K562 (cell line): ENCODE measurements around the gene SPON1. TPM values are rescaled to one million over a fixed set of nuclear protein-coding genes. Genes with fewer than 3 reads are reported as not detected.

ENCODE experiments used
- ATAC-seq: fragments of 200-7000 bp; cut with Tn5 transposase; 3 replicates; pipeline ENCODE4 v1.9.1; 2020; ENCODE audit warnings: moderate library complexity
- BruUV-seq: library from RNA; stranded (reverse); fragments of 400-500 nt; replicated peaks from 2 replicates; lab custom pipeline; 2021; lab: Mats Ljungman, UMichigan
- CTCF ChIA-PET: fragments of 300-600 bp; formaldehyde crosslinking; extraction: SDS; loops from one replicate; lab custom pipeline; 2021; ENCODE audit warnings: low intra/inter-chr PET ratio; lab: Yijun Ruan, JAX
- POLR2A ChIA-PET: fragments of 300-600, 350-650 bp; sonication (Branson Sonifier 250); formaldehyde crosslinking; extraction: SDS; loops from one replicate; lab custom pipeline; 2021; ENCODE audit warnings: antibody characterized with exemption, inconsistent platforms; lab: Yijun Ruan, JAX
- DNase-seq, 4 experiments: peaks; one replicate each; pipeline versions ENCODE4 v3.0.0 to v3.0.0-alpha.2; 2011 to 2018; ENCODE audit warnings: low spot score in 3 of 4, mixed read lengths in 3 of 4; ENCODE audit errors: extremely low read depth in 1 of 4
- FAIRE-seq: peaks from 2 replicates; lab custom pipeline; 2011; peaks lifted over from hg19 to GRCh38; lab: Jason Lieb, UNC
- H2AFZ ChIP-seq: 2 replicates; pipeline ENCODE4 v1.6.0; 2011; ENCODE audit warnings: low read depth, low read length, control low read depth, inconsistent platforms
- H3K27ac ChIP-seq: fragments of 200-600 bp; 3 replicates; pipeline ENCODE4 v1.8.0; 2011; ENCODE audit warnings: low read depth, mild to moderate bottlenecking, control low read depth, inconsistent platforms, low read length, moderate library complexity, mixed read lengths; ENCODE audit errors: extremely low read depth
- H3K27me3 ChIP-seq, 2 experiments: fragments of 300-600 bp in 1 of 2; 2 replicates in 1 of 2; 3 replicates in 1 of 2; pipeline versions ENCODE4 v1.6.0 to v1.8.0; 2011; ENCODE audit warnings: inconsistent platforms in 2 of 2, low read length in 2 of 2, mild to moderate bottlenecking in 1 of 2, mixed read lengths in 1 of 2, moderate library complexity in 1 of 2; ENCODE audit not compliant: control insufficient read depth in 2 of 2, insufficient read depth in 2 of 2
- H3K36me3 ChIP-seq: fragments of 300-600 bp; 3 replicates; pipeline ENCODE4 v1.8.0; 2011; ENCODE audit warnings: mild to moderate bottlenecking, low read length, inconsistent platforms; ENCODE audit not compliant: control insufficient read depth, insufficient read depth
- H3K4me1 ChIP-seq, 2 experiments: fragments of 200-600 bp in 1 of 2; replicated peaks in 1 of 2; 2 replicates in 1 of 2; 3 replicates in 1 of 2; pipeline versions ENCODE4 v1.5.1 to v1.8.0; 2011; ENCODE audit warnings: inconsistent platforms in 2 of 2, low read length in 2 of 2, mild to moderate bottlenecking in 1 of 2, mixed read lengths in 1 of 2, moderate library complexity in 1 of 2; ENCODE audit not compliant: control insufficient read depth in 2 of 2, insufficient read depth in 2 of 2
- H3K4me2 ChIP-seq: 2 replicates; pipeline ENCODE4 v1.6.1; 2011; ENCODE audit warnings: low read length, control low read depth, inconsistent platforms, mixed read lengths; ENCODE audit not compliant: insufficient read depth
- H3K4me3 ChIP-seq: fragments of 200-600 bp; sonication (generic), shearing (Covaris generic); 2 replicates; pipeline ENCODE4 v1.5.1; 2016; ENCODE audit warnings: control low read depth, inconsistent platforms
- H3K79me2 ChIP-seq: fragments of 200-600 bp; 3 replicates; pipeline ENCODE4 v1.8.0; 2011; ENCODE audit warnings: low read length, inconsistent platforms; ENCODE audit not compliant: control insufficient read depth, insufficient read depth
- H3K9ac ChIP-seq, 2 experiments: 2 replicates each; pipeline versions ENCODE4 v1.6.0 to v1.6.1; 2011; ENCODE audit warnings: low read depth in 2 of 2, low read length in 2 of 2, control low read depth in 1 of 2, inconsistent platforms in 1 of 2, mild to moderate bottlenecking in 1 of 2, mixed read lengths in 1 of 2; ENCODE audit not compliant: insufficient read depth in 1 of 2
- H3K9me1 ChIP-seq: one replicate; pipeline ENCODE4 v1.6.0; 2011; ENCODE audit warnings: inconsistent platforms, mild to moderate bottlenecking, low read length, moderate library complexity; ENCODE audit not compliant: control insufficient read depth, insufficient read depth
- H3K9me3 ChIP-seq: replicated peaks from 2 replicates; pipeline ENCODE4 v1.5.1; 2011; ENCODE audit warnings: low read depth, low read length, inconsistent platforms; ENCODE audit not compliant: control insufficient read depth, insufficient read depth
- H4K20me1 ChIP-seq: replicated peaks from 2 replicates; pipeline ENCODE4 v1.6.1; 2011; ENCODE audit warnings: low read length, inconsistent platforms, mixed read lengths; ENCODE audit not compliant: control insufficient read depth, insufficient read depth
- BCLAF1 ChIP-seq, 2 experiments: fragments of 450-650 bp in 1 of 2; IDR thresholded peaks; 2 replicates each; pipeline ENCODE4 v1.6.1; 2011 to 2017; ENCODE audit warnings: low read depth in 2 of 2, antibody characterized with exemption in 1 of 2, borderline replicate concordance in 1 of 2, low read length in 1 of 2, mild to moderate bottlenecking in 1 of 2, mixed read lengths in 1 of 2; ENCODE audit not compliant: control insufficient read depth in 1 of 2
- CHAMP1 ChIP-seq: fragments of 450-650 bp; IDR thresholded peaks from 2 replicates; pipeline ENCODE4 v1.6.1; 2016; ENCODE audit warnings: mild to moderate bottlenecking
- SP1 ChIP-seq: sonication (generic); formaldehyde crosslinking; IDR thresholded peaks from 2 replicates; pipeline ENCODE4 v1.8.1; 2022; ENCODE audit warnings: mild to moderate bottlenecking, missing genetic modification reagents
- TOE1 ChIP-seq, 2 experiments: fragments of 450-650 bp in 1 of 2; sonication (generic) in 1 of 2; formaldehyde crosslinking in 1 of 2; IDR thresholded peaks; 2 replicates each; pipeline versions ENCODE4 v1.7.1 to v1.8.0; 2016 to 2022; ENCODE audit warnings: borderline replicate concordance in 2 of 2, mild to moderate bottlenecking in 2 of 2, antibody characterized with exemption in 1 of 2, inconsistent platforms in 1 of 2, low read depth in 1 of 2, missing genetic modification reagents in 1 of 2, moderate library complexity in 1 of 2
- ZNF184 ChIP-seq: sonication (generic); formaldehyde crosslinking; IDR thresholded peaks from 2 replicates; pipeline ENCODE4 v1.5.0; 2020; ENCODE audit warnings: missing genetic modification reagents
- ZNF76 ChIP-seq: fragments of 250-450 bp; sonication (Bioruptor Pico); IDR thresholded peaks from 2 replicates; pipeline ENCODE4 v1.4.0; 2020; ENCODE audit warnings: mild to moderate bottlenecking, moderate library complexity, borderline replicate concordance
- WGBS: fragments of 100-300 bp; shearing (Covaris generic); methylation state at CpG from one replicate; pipeline ENCODE4 v1.1.6; 2016; ENCODE audit warnings: low coverage, mixed read lengths; ENCODE audit not compliant: insufficient coverage; ENCODE audit errors: missing lambda C conversion rate; 5-methylcytosine and 5-hydroxymethylcytosine counted together
- in situ Hi-C: fragments of 300-500 bp; cut with MboI; formaldehyde crosslinking; loops from 4 replicates; pipeline ENCODE4 v1.15.0; 2018; ENCODE audit warnings: inconsistent platforms, mixed read lengths
- intact Hi-C: fragments of 100-400 bp; cut with micrococcal nuclease; formaldehyde crosslinking; loops from 2 replicates; pipeline ENCODE4 v1.14.2; 2022
- polyA plus RNA-seq, 8 experiments: library from polyadenylated mRNA; depleted of rRNA in 4 of 8; stranded (reverse) in 5 of 8; unstranded in 3 of 8; fragments of >200 nt; fragmentation: Nextera tagmentation in 2 of 8; fragmentation: Illumina TruSeq in 1 of 8; extraction: Ambion mirVana in 2 of 8; extraction: Trizol in 1 of 8; gene quantifications; 2 replicates each; pipeline versions ENCODE4 v1.2.1 to v1.2.3, GENCODE V29; 2011 to 2014; ENCODE audit warnings: inconsistent platforms in 1 of 8, missing spikeins in 1 of 8
- total RNA-seq, 7 experiments: library from RNA; depleted of rRNA in 6 of 7; stranded (reverse); fragments of >200 nt in 6 of 7; fragmentation: Illumina TruSeq in 2 of 7; extraction: Trizol in 2 of 7; gene quantifications; 2 replicates each; pipeline versions ENCODE4 v1.2.1 to v1.2.3, GENCODE V29; 2011 to 2021; ENCODE audit warnings: low replicate concordance in 1 of 7
- TF ChIP-seq, protein P1 (sequence below): sonication (generic); formaldehyde crosslinking; IDR thresholded peaks from 2 replicates; pipeline ENCODE4 v1.8.0; 2022; ENCODE audit warnings: mild to moderate bottlenecking, low read depth, missing genetic modification reagents

Gene SPON1
- total and polyA plus RNA-seq, 9 of the 15 experiments (the other 6 are each of a cell fraction or from before 2014, with no cell fraction given), result 0.04 to 0.06 TPM; not detected in 7

DNA sequence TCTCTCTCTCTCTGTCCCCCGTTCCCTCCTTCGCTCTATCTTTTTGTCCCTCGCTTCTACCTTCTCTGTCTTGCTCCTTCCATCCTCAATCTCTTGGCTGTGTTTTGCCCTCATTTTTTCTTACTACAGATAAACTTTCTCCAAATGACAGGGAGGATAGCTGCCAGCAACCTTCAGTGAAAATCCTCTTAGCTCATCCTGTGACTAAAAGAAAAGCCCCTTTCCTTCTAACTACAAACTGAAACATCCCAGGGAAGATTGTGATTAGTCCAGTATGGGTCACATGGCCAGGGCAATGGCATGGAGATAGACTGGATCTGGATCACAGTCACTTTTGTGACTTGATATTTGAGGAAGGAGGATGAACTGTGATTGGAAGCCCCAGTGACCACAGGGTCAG is 10.4 kb downstream of the SPON1 start:
- Histone ChIP-seq H3K9me1 (no peaks in the 10 kb centered on the region), H3K9ac (no peak overlapping the region), H3K4me3 (no peak overlapping the region), H3K79me2 (no peaks in the 10 kb centered on the region), H3K4me2 (no peak overlapping the region), H3K9me3 (no peaks in the 10 kb centered on the region), H3K27me3 (no peaks in the 10 kb centered on the region; a peak in 1 of 5 replicates), H2AFZ (no peak overlapping the region), H3K4me1 (no peaks in the 10 kb centered on the region), H3K36me3 (no peaks in the 10 kb centered on the region), H3K27ac (no peak overlapping the region), H4K20me1 (no peaks in the 10 kb centered on the region)
- 0% methylated on average over 2 of the region's 3 CpGs for WGBS
- in situ Hi-C loops (no loop called here), intact Hi-C loops (no loop called here)
- DNase-seq, result no peak
- no peak for TF ChIP-seq TOE1 (IDR thresholded peaks at IDR 0.05; ENCODE audit: borderline replicate concordance)
- TF ChIP-seq TOE1 (CRISPR knock-in tag; IDR thresholded peaks at IDR 0.05; ENCODE audit: borderline replicate concordance, low read depth), result no peak
- CTCF ChIA-PET, result no interaction called here
- BruUV-seq, result no TSS peak
- ATAC-seq, result no peak
- FAIRE-seq, result no peak
- POLR2A ChIA-PET, result no interaction called here

DNA sequence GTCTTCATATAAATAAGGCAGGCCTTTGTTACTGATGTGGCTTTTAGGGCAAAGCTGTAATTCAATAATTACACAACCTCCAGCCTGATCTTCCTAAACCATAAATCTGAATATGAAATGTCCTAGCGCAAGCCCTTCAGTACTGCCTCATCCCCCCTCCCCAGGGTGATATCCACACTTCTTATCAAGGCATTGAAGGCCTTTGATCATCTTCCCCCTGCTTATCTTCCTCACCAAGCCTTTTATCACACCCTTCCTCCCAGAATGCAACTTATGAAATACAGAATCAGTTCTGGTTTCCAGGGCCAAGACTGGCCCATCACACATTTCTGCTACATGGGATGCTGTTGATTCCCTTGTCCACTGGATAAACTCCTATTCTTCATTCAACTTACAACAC is 12.1 kb downstream of the SPON1 start:
- Histone ChIP-seq H3K4me3 (no peak overlapping the region), H3K4me2 (no peak overlapping the region), H4K20me1 (no peaks in the 10 kb centered on the region), H3K9me3 (no peaks in the 10 kb centered on the region), H3K9ac (no peak overlapping the region), H3K27ac (no peak overlapping the region), H3K27me3 (peaks cover 0 to 4% of the 10 kb centered on the region in 2 experiments; a peak in 2 of 5 replicates), H3K4me1 (no peaks in the 10 kb centered on the region), H3K9me1 (no peaks in the 10 kb centered on the region), H2AFZ (no peak overlapping the region), H3K36me3 (no peaks in the 10 kb centered on the region), H3K79me2 (no peaks in the 10 kb centered on the region)
- no TSS peak for BruUV-seq
- intact Hi-C loops, result no loop called here
- 9% methylated on average over 1 of the region's 1 CpG for WGBS
- ChIA-PET POLR2A (no interaction called here), CTCF (no interaction called here)
- FAIRE-seq, result no peak
- no peak for DNase-seq
- ATAC-seq, result no peak
- in situ Hi-C loops, result no loop called here
- no peak for TF ChIP-seq BCLAF1 (IDR thresholded peaks at IDR 0.05; ENCODE audit: borderline replicate concordance in 1 of 2, control insufficient read depth in 1 of 2, low read depth in 2 of 2, low read length in 1 of 2)
- no peak for TF ChIP-seq CHAMP1
- no peak for TF ChIP-seq ZNF184
- TF ChIP-seq, protein P1, sequence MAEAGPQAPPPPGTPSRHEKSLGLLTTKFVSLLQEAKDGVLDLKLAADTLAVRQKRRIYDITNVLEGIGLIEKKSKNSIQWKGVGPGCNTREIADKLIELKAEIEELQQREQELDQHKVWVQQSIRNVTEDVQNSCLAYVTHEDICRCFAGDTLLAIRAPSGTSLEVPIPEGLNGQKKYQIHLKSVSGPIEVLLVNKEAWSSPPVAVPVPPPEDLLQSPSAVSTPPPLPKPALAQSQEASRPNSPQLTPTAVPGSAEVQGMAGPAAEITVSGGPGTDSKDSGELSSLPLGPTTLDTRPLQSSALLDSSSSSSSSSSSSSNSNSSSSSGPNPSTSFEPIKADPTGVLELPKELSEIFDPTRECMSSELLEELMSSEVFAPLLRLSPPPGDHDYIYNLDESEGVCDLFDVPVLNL (CRISPR knock-in tag), result no peak
- no peak for TF ChIP-seq SP1
- no peak for TF ChIP-seq ZNF76 (CRISPR knock-in tag)
